K562 (cell line): ENCODE data around the gene RPLP2. TPM values are rescaled to one million over a fixed set of nuclear protein-coding genes. Genes with fewer than 3 reads are reported as not detected.

Experiments used
- ADNP ChIP-seq: fragments of 200-800 bp; sonication (Bioruptor generic); IDR thresholded peaks from 2 replicates; pipeline ENCODE4 v1.6.1; 2016; ENCODE audit warnings: missing genetic modification characterization, missing compliant biosample characterization
- CBFA2T3 ChIP-seq: fragments of 450-650 bp; IDR thresholded peaks from 2 replicates; pipeline ENCODE4 v1.6.1; 2017
- CREB1 ChIP-seq, 2 experiments: sonication (generic) in 1 of 2; formaldehyde crosslinking in 1 of 2; IDR thresholded peaks; 2 replicates each; pipeline versions ENCODE4 v1.6.1 to v1.8.0; 2012 to 2022; ENCODE audit warnings: inconsistent platforms in 1 of 2, mild to moderate bottlenecking in 1 of 2, missing genetic modification reagents in 1 of 2, moderate library complexity in 1 of 2
- FUS ChIP-seq: fragments of 200-400 bp; formaldehyde crosslinking; optimal IDR thresholded peaks from 2 replicates; pipeline ENCODE3; 2017; ENCODE audit warnings: low read depth, low read length
- GATA2 ChIP-seq: sonication (generic); formaldehyde crosslinking; IDR thresholded peaks from 2 replicates; pipeline ENCODE4 v1.4.0; 2020; ENCODE audit warnings: mild to moderate bottlenecking, missing genetic modification reagents
- GTF2E2 ChIP-seq: fragments of 200-800 bp; sonication (Bioruptor generic); IDR thresholded peaks from 2 replicates; pipeline ENCODE4 v1.6.1; 2016; ENCODE audit warnings: missing genetic modification characterization, missing compliant biosample characterization
- HNRNPL ChIP-seq: fragments of 200-400 bp; formaldehyde crosslinking; IDR thresholded peaks from 2 replicates; pipeline ENCODE4 v1.6.1; 2017; ENCODE audit warnings: low read depth, mild to moderate bottlenecking, low read length
- KLF13 ChIP-seq: fragments of 450-650 bp; IDR thresholded peaks from 2 replicates; pipeline ENCODE4 v1.6.1; 2016; ENCODE audit warnings: missing genetic modification characterization, low read depth, mild to moderate bottlenecking, missing compliant biosample characterization, moderate library complexity, borderline replicate concordance
- MEF2A ChIP-seq: IDR thresholded peaks from 2 replicates; pipeline ENCODE4 v1.6.1; 2011; ENCODE audit warnings: low read depth, mild to moderate bottlenecking, low read length, moderate library complexity; ENCODE audit not compliant: control insufficient read depth
- POLR2A ChIP-seq: fragments of 450-650 bp; conservative IDR thresholded peaks from 2 replicates; pipeline ENCODE4 v1.6.1; 2016
- RBFOX2 ChIP-seq: fragments of 200-400 bp; formaldehyde crosslinking; IDR thresholded peaks from 2 replicates; pipeline ENCODE4 v1.6.1; 2017; ENCODE audit warnings: low read depth, mild to moderate bottlenecking, low read length, moderate library complexity
- RFX5 ChIP-seq: IDR thresholded peaks from 2 replicates; pipeline ENCODE4 v1.6.1; 2011; ENCODE audit warnings: low read depth, mild to moderate bottlenecking, improper control_type of control experiment, low read length
- SAP30 ChIP-seq: fragments of 200-600 bp; sonication (generic); IDR thresholded peaks from 2 replicates; pipeline ENCODE4 v1.6.1; 2012; ENCODE audit warnings: borderline replicate concordance, low read depth, mild to moderate bottlenecking, moderate library complexity, low read length, control low read depth, inconsistent platforms; ENCODE audit not compliant: insufficient read depth, poor library complexity, severe bottlenecking
- SLC30A9 ChIP-seq: fragments of 250-450 bp; sonication (Bioruptor Pico); IDR thresholded peaks from 2 replicates; pipeline ENCODE4 v1.8.0; 2022; ENCODE audit warnings: mild to moderate bottlenecking, moderate library complexity
- SMAD4 ChIP-seq: fragments of 250-450 bp; sonication (Bioruptor Pico); conservative IDR thresholded peaks from 2 replicates; pipeline ENCODE4 v1.8.0; 2021; ENCODE audit warnings: inconsistent platforms, mild to moderate bottlenecking, moderate library complexity
- SRSF7 ChIP-seq: fragments of 200-400 bp; formaldehyde crosslinking; optimal IDR thresholded peaks from 2 replicates; pipeline ENCODE3; 2017; ENCODE audit warnings: mild to moderate bottlenecking, low read depth, low read length
- TAF1 ChIP-seq: IDR thresholded peaks from 2 replicates; pipeline ENCODE4 v1.6.1; 2011; ENCODE audit warnings: mild to moderate bottlenecking, low read length, moderate library complexity; ENCODE audit not compliant: insufficient read depth, control insufficient read depth, severe bottlenecking; ENCODE audit errors: extremely low read depth
- TAF7 ChIP-seq: fragments of 450-650 bp; IDR thresholded peaks from 2 replicates; pipeline ENCODE4 v1.6.1; 2016; ENCODE audit warnings: missing genetic modification characterization, missing compliant biosample characterization
- TCF7 ChIP-seq: sonication (generic); IDR thresholded peaks from 2 replicates; pipeline ENCODE4 v1.6.1; 2016; ENCODE audit warnings: antibody characterized with exemption, borderline replicate concordance
- WHSC1 ChIP-seq: IDR thresholded peaks from one replicate; pipeline ENCODE4 v1.6.1; 2012; ENCODE audit warnings: low read length, control low read depth, inconsistent platforms
- ZFP1 ChIP-seq: fragments of 450-650 bp; formaldehyde crosslinking; IDR thresholded peaks from 2 replicates; pipeline ENCODE4 v1.4.0; 2020; ENCODE audit warnings: mild to moderate bottlenecking, mixed read lengths
- ZNF174 ChIP-seq: fragments of 250-450 bp; sonication (Bioruptor Pico); IDR thresholded peaks from 2 replicates; pipeline ENCODE4 v1.4.0; 2020; ENCODE audit warnings: mild to moderate bottlenecking
- ZNF77 ChIP-seq: fragments of 250-450 bp; sonication (Bioruptor Pico); IDR thresholded peaks from 2 replicates; pipeline ENCODE4 v1.5.0; 2020
- polyA plus RNA-seq, 8 experiments: library from polyadenylated mRNA; depleted of rRNA in 4 of 8; stranded (reverse) in 5 of 8; unstranded in 3 of 8; fragments of >200 nt; fragmentation: Nextera tagmentation in 2 of 8; fragmentation: Illumina TruSeq in 1 of 8; extraction: Ambion mirVana in 2 of 8; extraction: Trizol in 1 of 8; gene quantifications; 2 replicates each; pipeline versions ENCODE4 v1.2.1 to v1.2.3, GENCODE V29; 2011 to 2014; ENCODE audit warnings: inconsistent platforms in 1 of 8, missing spikeins in 1 of 8
- total RNA-seq, 7 experiments: library from RNA; depleted of rRNA in 6 of 7; stranded (reverse); fragments of >200 nt in 6 of 7; fragmentation: Illumina TruSeq in 2 of 7; extraction: Trizol in 2 of 7; gene quantifications; 2 replicates each; pipeline versions ENCODE4 v1.2.1 to v1.2.3, GENCODE V29; 2011 to 2021; ENCODE audit warnings: low replicate concordance in 1 of 7
- TF ChIP-seq, protein P1 (sequence below): fragments of 450-650 bp; IDR thresholded peaks from 2 replicates; pipeline ENCODE4 v1.6.1; 2017; ENCODE audit warnings: antibody characterized with exemption, mild to moderate bottlenecking
- TF ChIP-seq, protein P2 (sequence below), 2 experiments: fragments of 250-450 bp in 1 of 2; fragments of 450-650 bp in 1 of 2; sonication (Bioruptor Pico) in 1 of 2; IDR thresholded peaks; 2 replicates each; pipeline versions ENCODE4 v1.6.1 to v1.8.0; 2016 to 2021; ENCODE audit warnings: mild to moderate bottlenecking in 2 of 2, moderate library complexity in 2 of 2, missing compliant biosample characterization in 1 of 2, missing genetic modification characterization in 1 of 2

The RPLP2 gene
- total and polyA plus RNA-seq, 9 of the 15 experiments (the other 6 are each of a cell fraction or from before 2014, with no cell fraction given) = 528 to 3,807 (median 1,633) TPM

DNA sequence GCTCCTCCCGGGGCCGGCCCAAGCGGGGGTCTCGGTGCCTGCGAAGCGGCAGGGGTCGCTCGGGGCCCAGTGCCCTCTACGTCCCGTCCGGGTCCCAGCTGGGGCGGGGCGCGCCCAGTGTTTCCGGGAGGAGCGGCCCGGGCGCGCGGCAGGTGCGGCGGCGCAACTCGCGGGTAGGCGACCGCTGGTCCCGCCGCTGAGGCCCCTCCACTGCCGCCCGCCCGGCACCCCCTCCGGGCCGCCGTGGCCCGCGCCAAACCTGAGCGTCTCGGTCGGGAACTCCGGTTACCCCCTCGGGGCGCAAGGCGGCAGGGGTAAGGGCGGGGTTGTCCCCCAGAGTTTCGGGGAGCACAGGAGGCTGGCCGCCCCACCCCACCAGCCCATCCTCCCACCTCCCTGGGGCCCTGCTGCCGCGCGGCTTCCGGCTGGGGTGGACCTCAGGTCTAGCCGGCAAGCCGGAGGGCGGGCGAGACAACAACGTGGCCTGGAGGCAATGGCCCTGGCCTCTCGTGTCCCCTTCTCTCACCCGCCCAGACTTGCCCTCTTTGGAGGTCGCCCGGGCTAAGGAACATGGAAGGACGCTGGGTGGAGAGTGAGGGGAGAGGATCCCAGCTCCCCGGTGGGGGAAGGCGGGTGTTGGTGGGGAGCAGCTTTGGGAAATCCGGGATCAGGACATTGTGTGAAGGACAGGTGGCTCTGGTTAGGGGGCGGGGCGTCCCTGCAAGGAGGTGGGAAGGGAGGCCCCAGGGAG, 17.6 kb downstream of the RPLP2 start (continued):
- TF ChIP-seq, protein P1, sequence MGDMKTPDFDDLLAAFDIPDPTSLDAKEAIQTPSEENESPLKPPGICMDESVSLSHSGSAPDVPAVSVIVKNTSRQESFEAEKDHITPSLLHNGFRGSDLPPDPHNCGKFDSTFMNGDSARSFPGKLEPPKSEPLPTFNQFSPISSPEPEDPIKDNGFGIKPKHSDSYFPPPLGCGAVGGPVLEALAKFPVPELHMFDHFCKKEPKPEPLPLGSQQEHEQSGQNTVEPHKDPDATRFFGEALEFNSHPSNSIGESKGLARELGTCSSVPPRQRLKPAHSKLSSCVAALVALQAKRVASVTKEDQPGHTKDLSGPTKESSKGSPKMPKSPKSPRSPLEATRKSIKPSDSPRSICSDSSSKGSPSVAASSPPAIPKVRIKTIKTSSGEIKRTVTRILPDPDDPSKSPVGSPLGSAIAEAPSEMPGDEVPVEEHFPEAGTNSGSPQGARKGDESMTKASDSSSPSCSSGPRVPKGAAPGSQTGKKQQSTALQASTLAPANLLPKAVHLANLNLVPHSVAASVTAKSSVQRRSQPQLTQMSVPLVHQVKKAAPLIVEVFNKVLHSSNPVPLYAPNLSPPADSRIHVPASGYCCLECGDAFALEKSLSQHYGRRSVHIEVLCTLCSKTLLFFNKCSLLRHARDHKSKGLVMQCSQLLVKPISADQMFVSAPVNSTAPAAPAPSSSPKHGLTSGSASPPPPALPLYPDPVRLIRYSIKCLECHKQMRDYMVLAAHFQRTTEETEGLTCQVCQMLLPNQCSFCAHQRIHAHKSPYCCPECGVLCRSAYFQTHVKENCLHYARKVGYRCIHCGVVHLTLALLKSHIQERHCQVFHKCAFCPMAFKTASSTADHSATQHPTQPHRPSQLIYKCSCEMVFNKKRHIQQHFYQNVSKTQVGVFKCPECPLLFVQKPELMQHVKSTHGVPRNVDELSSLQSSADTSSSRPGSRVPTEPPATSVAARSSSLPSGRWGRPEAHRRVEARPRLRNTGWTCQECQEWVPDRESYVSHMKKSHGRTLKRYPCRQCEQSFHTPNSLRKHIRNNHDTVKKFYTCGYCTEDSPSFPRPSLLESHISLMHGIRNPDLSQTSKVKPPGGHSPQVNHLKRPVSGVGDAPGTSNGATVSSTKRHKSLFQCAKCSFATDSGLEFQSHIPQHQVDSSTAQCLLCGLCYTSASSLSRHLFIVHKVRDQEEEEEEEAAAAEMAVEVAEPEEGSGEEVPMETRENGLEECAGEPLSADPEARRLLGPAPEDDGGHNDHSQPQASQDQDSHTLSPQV = peak; percentile 46; the same call in 1 of the 2 replicates
- TF ChIP-seq TAF7 (tag) = 0 out of 2 replicates have a peak, but pooled peaks have one; percentile 8
- peak; percentile 65 for TF ChIP-seq POLR2A
- no peak for TF ChIP-seq WHSC1
- TF ChIP-seq CBFA2T3 = no peak
- TF ChIP-seq GTF2E2 (tag) = no peak
- peak; percentile 39 for TF ChIP-seq TAF1
- TF ChIP-seq, protein P2, sequence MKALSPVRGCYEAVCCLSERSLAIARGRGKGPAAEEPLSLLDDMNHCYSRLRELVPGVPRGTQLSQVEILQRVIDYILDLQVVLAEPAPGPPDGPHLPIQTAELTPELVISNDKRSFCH (CRISPR knock-in tag; IDR thresholded peaks at IDR 0.05) = no peak
- TF ChIP-seq, protein P2 (tag; IDR thresholded peaks at IDR 0.05) = no peak
- no peak for TF ChIP-seq ADNP
- peak; percentile 62; the same call in 1 of the 2 replicates for TF ChIP-seq KLF13 (tag)
- 0 out of 2 replicates have a peak, but pooled peaks have one; percentile 29 for TF ChIP-seq HNRNPL
- TF ChIP-seq SMAD4 (CRISPR knock-in tag) = peak; percentile 77
- no peak for TF ChIP-seq ZFP1 (CRISPR knock-in tag)
- TF ChIP-seq CREB1 (IDR thresholded peaks at IDR 0.05) = 0 out of 2 replicates have a peak, but pooled peaks have one; percentile 13
- TF ChIP-seq CREB1 (CRISPR knock-in tag; IDR thresholded peaks at IDR 0.05) = no peak
- no peak for TF ChIP-seq ZNF174 (CRISPR knock-in tag)
- TF ChIP-seq SAP30 = no peak
- no peak for TF ChIP-seq ZNF77
- TF ChIP-seq FUS = no peak
- no peak for TF ChIP-seq SRSF7
- no peak for TF ChIP-seq TCF7
- TF ChIP-seq GATA2 (CRISPR knock-in tag) = no peak
- peak; percentile 86 for TF ChIP-seq RBFOX2
- TF ChIP-seq SLC30A9 (CRISPR knock-in tag) = no peak
- no peak for TF ChIP-seq RFX5
- TF ChIP-seq MEF2A = no peak
